Kasumi-1 (cell line): Measurements from ENCODE around the gene DISP2.

ENCODE experiments used
- DNase-seq, 2 experiments: peaks; one replicate each; lab custom pipeline; 2025; lab: John Stamatoyannopoulos, UW

DISP2 gene

DNA sequence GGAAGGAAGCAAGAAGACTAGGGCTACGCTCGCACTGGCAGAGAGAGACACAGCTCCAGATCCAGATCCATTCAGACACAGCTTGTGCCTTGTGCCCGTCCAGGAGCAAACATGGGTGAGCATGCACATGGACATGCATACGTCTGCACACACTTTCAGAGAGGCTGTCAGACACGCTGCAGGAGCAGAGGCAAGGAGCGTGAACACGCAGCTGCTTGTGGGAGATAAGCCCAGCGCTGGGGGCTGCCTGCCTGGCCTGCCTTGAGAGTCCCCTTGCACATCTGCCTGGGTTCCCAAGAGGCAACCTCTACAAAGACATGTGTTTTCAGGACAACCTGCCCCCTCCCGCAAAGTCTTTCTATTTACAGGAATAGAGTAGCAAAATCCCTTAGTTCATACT, 69.2 kb downstream of the DISP2 start:
- no peak for DNase-seq

DNA sequence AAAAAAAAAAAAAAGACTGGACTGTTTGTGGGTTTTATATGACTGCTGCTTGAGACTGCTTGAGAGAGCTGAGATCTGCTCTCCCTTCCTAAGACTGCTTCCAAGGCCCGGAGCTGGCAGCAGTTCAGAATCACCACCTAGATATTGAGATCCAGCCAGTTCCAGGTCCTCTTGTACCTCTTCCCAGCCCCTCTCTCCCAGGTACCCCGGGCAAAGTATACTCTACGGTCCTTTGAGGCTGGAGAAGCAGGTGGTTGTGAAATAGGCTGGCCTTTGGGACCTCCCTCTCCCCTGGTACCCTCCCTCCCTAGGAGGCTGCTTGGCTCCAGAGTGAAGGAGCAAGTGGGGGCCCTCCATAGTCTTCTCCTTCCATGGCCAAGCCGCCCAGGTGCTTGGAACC, 70.2 kb downstream of the DISP2 start:
- DNase-seq, result no peak
